Dermis microvascular lymphatic vessel endothelial cell (primary cell): ENCODE data around the gene TRIL. TPM values are rescaled to one million over a fixed set of nuclear protein-coding genes. Genes with fewer than 3 reads are reported as not detected.

Experiments used
- DNase-seq, 2 donors: peaks; one replicate each; pipeline versions ENCODE4 v3.0.0 to v3.0.0-alpha.2; 2010; ENCODE audit warnings: low read depth in 2 of 2
- total RNA-seq: library from RNA; depleted of rRNA; stranded (reverse); fragments of >200 nt; gene quantifications from 2 replicates; pipeline ENCODE4 v1.2.1, GENCODE V29; 2014

Gene TRIL
- total RNA-seq, 1 donor from 2014 or later, result 18.6 TPM

DNA sequence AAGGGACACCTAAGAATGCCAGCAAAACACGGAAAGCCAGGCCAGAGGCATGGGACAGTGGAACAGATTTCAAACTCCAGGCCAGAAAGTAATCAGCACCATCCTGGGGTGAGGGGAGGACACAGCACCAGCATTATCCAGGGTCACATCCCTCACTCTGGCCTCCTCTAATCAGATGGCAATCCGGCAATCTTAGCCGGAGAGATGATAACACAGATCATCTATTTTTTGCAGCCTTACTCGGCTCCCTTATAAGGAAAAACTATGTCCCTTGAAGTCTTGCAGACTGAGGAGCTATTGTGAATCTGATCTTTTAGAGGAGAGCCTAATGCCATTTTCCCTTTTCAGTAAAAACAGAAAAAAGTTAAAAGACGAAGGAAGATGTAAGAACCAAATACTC is 16.5 kb downstream of the TRIL start:
- DNase-seq, result no peak

DNA sequence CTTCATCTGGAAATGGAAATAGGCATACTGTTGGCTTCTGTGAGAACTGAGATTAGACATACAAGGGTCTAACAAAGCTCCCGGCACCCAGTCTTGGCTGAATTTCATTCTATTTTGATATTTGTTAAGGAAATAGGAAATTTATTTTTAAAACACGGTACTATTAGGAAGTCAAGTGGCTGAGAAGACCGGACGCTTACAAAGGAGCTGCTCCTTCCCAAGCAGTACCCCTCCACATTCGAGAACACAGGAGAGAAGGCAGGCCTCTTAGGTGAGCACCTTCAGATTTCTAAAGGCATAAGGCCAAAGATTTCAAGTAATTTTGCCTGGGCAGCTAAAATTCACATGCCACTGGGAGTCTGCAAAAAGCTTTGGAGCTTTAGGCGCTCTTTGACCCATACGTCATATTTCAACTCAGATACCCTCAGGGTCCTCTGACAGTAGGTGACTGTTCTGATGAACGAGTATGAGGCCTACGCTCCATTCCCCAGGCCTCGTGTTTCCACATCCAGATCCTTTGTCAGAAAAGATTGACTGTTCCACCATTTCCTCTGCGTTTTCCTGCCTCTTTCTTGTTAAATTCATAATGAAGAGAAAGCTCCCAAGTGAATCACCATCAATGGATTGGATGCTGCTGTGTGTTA is 17.3 kb downstream of the TRIL start:
- DNase-seq, result no peak

DNA sequence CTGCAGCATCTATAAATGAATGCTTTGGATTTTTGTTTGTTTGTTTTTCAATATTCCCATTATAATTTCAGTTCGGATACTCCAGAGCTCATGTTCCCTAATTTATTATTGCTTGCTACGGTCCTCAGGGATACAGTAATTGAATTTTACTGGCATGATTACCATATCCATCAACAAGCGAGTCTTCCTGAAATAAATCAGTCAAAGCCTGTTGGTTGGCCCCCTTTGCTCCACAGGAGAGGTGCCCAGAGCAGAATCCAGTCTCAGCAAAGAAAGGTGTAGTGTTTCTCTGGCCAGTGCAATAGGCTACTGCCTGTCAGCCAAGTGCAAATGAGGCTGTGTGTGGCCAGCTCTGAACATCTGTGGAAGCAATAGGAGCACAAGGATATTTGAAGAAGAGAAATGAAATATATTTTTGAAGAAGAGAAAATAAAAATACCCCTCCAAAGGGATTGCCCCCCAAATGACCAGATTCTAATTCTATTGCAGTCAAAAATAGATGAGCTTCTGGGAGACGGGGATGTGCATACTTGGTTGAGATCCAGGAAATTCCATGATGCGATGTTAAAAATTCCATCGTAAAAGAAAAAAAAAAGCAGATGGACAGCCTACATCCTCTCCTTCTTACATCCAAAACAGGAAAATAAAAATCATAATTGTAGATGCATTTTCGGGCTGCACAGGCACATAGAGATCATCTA is 18.1 kb downstream of the TRIL start:
- DNase-seq, result no peak

DNA sequence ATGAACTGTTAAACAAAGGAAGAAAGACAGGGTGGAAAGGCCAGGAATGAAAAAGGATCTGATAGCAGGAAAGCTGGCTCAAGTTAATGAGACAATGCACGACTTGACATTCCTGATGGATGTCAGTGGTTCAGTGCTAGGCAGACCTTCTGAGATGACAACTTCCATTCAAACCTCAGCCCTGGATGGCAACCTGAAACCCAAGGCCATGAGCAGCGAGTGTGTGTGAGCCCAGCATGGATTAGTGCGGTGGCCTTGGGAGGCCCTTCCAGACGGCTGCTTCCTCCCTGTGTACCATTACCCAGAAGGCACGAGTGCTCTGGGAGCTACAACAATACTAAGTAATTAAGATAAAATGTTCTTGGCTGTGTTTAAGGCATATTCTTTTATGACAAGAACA is 18.8 kb downstream of the TRIL start:
- no peak for DNase-seq

DNA sequence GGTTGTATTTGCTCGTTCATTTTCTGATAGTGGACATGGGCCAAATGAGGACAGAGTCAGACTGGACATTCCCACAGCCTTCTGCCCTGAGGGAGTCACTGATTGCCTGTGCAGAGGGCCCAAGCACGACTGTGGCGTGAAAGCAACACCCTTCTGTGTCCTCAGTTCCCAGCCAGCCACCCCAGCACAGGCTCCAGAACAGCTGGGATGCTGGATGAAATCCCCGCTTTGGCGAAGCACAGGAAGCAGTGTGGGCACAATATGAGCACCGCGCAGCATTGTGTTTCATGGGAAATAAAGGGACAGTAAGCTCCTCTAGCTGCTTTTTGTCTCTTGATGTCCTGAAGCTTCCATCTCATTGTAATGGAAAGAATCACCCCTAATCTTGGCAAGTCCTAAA is 20.5 kb downstream of the TRIL start:
- DNase-seq, result no peak

DNA sequence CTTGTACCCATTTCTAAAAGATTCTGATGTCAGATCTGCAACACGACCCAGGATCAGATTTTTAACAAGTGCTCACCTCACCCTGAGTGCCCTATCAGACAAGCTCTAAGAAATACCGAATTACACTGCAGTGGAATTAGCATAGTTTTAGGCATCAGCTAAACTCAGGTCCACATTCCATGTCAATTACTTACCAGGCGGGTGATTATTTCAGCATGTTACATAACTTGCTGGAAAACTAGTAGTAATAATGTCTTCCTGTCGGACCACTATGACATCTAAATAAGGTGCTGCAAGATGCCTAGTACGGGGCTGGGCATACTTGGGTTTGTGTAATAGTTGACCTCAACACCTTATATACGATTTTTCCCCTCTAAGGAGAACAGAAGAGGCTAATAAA is 21.0 kb downstream of the TRIL start:
- DNase-seq, result no peak

DNA sequence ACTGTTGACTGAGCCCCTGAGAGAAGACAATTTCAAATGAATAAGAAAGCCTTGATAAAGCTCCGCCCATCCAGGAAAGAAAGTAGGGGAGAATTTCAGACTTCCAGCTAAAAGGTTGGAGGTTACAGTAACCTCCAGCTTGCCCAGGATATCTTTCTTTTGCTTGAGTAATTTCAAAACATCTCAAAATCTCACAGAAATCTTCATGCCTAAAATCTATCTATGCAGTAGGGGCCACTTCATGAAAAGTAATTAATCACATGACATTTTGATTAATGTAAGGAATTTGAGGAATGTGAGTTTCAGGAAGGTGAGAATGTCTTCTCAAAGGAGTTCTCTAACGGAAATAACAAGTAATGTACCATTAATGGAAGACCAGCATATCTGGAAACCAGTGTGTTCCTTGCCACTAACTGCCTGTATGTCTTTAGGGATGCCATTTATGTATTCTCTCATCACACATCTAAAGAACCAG is 24.2 kb downstream of the TRIL start:
- DNase-seq, result no peak

DNA sequence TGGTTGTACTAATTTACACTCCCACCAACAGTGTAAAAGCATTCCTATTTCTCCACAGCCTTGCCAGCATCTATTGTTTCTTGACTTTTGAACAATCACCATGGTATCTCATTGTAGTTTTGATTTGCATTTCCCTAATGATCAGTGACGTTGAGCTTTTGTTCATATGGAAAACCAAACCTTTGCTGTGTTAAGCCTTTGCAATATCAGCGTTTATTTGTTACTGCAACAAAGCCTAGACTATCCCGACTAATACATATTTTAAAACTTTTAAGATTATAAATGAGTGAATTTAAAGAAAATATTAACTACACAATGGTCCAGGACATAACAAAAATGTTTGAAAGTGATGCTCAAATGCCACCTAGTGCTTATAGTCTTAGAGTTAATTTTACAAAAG is 26.6 kb downstream of the TRIL start:
- DNase-seq, result no peak

DNA sequence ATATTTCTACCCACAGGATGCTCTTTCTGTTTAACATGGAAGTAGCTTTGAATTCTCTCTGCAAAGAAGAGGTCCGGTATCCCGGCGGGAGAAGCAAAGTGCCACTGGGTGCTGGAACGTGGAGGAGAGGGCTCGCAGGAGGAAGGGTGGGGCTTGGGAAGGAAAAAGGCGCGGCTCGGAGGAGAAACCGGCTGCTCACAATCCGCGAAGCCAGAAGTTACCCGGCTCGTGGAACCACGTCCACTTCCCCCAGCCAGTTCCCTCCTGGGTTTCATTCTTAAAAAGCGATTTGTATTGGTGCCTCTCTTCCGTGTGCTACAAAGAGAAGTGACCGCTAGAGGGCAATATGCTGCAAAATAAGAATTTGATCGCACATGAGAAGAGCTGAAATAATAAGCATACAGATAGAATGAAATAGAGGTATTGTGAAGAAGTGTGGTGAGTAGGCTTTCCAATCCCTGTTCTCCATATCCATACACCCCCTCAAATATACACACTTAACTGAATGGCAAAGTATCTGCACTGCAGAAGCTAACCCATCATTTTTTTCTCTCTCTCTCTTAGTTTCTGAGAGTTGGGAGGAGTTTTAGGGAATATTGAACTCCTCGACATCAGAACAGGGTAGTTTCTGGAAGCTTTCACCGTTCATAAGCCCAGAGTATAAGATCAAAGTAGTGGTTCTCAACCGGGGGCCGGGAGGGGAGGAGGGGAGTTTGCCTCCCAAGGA is 31.1 kb downstream of the TRIL start:
- peak; percentile 86 for DNase-seq

DNA sequence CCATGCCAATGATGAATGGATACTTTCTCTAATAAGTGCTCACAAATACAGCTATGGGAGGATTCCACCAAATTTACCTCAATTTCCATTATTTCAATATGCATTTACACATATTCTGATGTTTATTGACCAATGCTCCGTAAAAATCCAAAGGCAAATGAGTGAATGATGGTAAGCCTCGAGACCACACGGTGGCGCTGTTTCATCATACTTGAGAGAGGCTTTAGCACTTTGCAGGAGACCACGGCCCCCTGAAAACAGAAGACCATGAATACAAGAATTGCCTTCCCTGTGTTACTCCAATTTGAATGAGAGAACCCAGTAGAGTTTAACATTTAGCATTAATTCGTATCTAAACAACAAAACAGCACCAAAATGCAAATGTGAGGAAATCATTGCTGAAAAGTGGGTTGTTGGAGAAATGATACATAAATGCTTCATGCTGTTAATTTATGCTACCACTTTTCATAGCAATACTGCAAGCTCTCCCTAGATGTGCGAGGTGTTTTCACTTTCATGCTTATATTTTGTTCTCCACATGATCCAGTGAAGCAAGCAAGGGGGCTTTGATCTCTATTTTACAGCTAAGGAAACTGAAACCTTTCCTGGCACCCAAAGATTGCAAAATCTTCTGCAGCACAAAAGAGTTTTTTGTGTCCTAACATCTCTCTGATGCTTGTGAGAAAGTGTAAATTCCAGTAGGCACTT is 35.4 kb downstream of the TRIL start:
- DNase-seq, result peak; percentile 71 to 85

DNA sequence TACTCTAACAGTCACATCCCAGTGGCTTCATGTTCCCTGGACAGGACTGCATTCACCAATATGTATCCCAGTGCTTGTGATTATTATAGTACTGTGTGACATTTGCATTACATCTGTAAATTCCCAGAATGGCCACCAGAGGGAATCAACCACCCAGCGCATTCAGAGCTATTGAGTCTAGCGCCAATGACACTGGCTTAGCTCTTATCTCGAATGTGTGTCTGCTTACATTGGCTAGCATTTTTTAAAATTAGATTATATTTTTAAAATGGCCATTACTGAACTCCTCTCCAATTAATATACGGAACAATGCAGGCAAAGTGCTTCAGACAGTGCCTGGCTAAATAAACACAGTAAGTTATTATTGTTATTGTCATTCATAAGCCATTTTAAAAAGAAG is 36.3 kb downstream of the TRIL start:
- DNase-seq, result peak; percentile 67 to 77

DNA sequence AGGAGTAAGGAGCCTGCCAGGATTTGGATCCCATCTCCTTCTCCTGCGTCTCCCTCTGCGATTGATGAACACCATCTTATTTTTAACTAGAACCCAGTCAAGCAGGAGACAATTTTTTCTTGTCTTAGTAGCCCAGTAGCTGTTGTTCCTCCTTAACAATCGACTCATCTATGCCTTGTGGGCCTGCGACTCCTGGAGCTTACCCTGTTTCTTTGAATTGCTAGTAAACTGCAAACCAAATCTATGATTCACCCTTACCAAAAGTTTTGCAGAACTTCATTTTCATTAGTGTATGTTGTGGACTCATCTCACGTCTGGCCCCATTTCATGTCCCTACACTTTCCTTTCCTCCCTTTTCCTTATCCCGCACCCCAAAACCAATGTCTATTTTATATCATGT is 37.7 kb downstream of the TRIL start:
- no peak for DNase-seq

DNA sequence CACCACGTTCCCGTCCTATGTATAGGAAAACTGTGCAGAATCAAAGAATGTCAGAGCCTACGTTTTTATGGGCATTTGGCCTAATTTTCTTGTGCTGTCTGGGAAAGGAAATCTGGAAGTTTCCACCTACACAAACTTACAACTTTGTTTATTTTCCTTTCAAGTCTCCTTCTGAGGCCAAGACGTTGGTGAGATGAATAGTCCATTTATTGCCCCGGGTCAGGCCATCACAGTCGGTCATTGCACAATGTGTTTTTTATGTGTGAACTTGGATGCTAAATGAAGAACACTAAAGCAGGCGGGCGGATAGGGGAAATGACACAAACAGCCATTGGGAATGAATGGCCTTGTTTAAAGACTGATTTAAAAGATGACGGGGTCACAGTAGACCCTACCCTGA is 38.6 kb downstream of the TRIL start:
- DNase-seq, result peak in 1 of 2 donors; percentile 40

DNA sequence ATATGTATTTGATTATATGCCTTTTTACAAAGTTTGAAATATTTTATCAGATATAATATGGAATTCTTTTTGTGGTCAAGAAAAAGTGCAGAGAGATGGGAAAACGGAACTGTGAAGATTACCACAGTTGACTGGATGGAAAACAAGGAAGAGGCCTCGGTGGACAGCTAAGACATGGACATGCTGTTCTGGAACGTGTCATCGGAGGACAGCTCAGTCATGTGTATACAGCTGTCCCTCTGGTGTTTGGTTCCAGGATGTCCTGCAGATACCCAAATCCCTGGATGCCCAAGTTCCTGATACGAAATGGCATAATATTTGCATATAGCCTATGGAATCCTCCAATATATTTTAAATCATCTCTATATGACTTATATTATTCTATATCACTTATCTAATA is 49.4 kb downstream of the TRIL start:
- DNase-seq, result no peak

DNA sequence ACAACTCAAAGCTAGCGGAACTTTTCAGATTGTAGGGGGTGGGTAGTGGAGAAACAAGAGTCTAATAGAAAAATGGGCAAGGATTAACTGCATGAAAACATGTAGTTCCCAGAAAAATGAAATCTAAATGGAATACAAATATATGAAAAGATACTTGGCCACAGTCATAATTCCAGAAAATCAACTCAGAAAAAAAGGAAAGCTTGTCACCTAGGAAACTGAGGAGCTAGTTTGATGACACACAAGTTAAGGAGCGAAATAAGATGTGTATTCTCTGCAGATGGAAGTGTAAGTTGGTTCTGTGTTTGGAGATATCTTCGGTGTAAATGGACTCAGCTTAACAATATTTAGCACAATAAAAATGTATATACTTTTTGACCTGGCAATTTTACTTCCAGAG is 52.7 kb downstream of the TRIL start:
- DNase-seq, result no peak

DNA sequence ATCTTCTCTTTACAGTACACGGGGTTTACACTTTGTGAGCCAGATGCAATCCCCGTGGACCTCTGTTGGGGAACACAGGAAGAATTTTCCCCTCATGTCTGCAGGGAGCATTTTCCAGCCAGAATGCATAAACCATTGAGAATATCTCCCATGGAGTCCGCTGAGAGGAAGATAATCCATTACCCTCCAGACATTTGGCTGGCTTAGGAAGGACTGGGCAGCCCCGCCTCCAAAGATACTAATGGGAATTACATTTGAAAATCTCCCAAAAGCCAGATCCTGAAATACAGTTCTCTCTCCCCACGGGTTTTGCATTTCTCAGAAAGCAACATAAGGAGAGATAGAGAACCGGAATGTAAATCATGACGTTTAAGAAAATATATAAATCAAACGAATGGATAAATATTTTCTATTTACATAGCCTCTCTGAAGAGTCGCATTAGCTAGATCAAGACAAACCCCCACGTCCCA is 53.5 kb downstream of the TRIL start:
- no peak for DNase-seq

DNA sequence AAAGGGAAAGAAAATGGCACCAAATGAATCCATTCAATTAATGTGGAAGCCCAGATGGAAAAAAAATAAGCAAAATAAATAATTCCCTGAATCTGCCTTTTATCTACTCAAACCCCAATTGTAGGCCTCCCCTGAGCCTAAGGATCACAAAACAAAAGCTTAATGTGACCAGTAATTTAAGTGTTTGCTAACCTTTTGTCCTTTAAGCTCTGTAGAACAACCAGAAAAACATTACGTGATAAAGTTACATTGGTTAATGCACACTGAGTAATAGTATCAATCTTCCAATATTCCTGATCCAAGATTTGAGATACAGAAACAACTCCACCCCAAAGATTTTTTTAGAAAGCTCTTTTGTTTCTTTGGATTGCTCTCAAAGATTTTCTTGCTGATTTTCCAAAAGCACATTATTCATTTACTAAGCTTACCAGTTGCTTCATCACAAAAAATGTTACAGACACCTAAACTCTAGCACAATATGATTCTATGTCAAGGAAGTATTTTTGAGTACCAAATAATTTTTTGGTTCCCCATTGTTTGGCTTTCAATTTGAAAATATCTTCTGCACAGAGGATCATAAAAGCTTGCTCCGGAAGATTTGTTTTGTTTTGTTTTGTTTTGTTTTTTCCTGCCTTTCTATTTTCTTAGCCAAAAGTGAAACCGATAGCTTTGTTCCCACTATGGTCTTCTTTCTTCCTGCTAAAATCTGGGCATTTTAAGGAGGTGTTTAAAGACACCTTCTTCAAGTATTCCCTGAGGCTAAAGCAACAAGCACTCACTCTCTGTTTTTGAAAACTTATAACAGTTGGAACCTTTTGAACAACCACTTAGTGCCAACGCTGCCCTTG is 54.2 kb downstream of the TRIL start:
- DNase-seq, result no peak
